ENCODE results near the gene IL2RG.

The IL2RG gene

DNA sequence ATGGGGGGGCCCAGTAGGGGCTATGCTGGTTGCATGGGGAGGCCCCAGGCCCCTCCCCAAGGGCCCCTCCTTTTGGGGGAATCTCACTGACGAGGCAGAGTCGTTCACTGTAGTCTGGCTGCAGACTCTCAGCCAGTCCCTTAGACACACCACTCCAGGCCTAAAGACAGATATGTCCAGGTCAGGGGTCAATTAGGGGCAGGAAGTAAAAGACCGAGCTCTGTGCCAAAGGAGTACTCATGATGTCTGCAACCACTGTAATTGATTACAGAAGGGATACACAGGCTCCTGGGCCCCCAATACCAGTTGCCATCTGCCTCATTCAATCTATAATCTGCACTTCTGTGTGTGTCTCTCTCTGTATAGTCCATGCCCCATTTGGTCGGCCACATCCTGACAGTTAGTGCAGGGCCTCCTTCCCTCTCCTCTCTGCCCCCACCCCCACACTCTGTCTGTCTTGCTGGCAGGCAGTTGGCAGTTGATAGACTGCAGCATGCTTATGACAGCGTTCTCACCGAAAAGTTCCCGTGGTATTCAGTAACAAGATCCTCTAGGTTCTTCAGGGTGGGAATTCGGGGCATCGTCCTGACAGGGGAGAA lies 3.5 kb downstream of the IL2RG start:
- no peak for DNase-seq (ENCODE audit: low read depth)

GRCh38 chrX:71107245-71107644 lies 4.1 kb downstream of the IL2RG start:
- DNase-seq (ENCODE audit: low read depth), result no peak

GRCh38 chrX:71106427-71106826 lies 5.0 kb downstream of the IL2RG start, which contains the start of gene CXorf65:
CXorf65 (minus strand) TSS chrX:71106740; CDS start chrX:71106556, 184 bp downstream.
- DNase-seq (ENCODE audit: low read depth), result no peak

GRCh38 chrX:71105628-71106027 lies 5.7 kb downstream of the IL2RG start:
- DNase-seq (ENCODE audit: low read depth), result no peak

- peak; percentile 45 for DNase-seq (ENCODE audit: low read depth)
Measured at GRCh38 chrX:71103110-71103983, 8.0 kb downstream of the IL2RG start.

- no peak for DNase-seq (ENCODE audit: low read depth)
Measured at GRCh38 chrX:71102292-71102691, 9.1 kb downstream of the IL2RG start.

- no peak for DNase-seq (ENCODE audit: low read depth)
Measured at GRCh38 chrX:71100581-71101505, 10.5 kb downstream of the IL2RG start.

- no peak for DNase-seq (ENCODE audit: low read depth)
Measured at GRCh38 chrX:71099736-71100135, 11.6 kb downstream of the IL2RG start.

DNA sequence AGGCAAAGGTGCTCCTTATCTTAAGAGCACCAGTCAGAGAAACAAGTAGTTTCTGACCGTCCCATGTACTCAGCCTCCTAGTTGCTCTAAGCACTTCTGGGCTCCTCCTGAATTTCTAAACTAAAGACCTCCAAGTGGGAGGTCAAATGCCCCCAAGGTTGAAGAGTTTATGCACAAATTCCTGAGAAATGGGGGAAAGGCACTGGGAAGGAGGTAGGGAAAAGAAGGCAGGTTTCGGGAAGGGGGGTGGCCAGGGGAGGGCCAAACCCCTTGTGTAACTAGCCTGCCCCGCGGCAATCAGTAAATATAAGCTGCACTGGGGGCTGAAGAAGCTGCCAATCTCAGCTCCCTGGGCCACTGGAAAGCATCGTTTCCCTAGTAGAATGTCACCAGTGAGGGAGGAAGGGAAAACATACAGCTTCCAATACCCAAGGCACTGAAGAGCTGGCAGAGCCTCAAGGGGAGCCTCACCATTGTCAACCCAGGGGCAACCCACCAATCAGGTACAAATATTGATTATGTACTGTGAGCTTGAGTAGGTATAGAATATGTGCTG lies 12.3 kb downstream of the IL2RG start:
- no peak for DNase-seq (ENCODE audit: low read depth)

DNA sequence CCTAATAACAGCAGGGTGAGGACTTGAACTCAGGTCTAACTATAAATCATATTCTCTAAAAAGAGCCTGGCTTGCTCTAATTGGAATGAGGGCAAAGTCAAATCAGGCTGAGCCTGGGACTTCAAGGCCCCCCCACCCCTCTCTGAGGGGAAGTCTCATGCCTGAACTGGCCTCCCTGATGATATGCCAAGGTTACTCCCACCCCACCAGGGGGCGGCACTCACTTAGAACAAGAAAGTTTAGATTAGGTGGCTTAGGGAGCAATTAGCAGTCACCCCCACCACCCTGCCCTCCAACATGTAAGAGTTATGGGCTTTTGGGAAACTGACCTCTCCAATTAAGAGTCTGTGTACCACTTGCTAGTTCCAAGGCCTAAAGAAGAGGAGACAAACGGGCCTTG lies 13.1 kb downstream of the IL2RG start:
- DNase-seq (ENCODE audit: low read depth), result peak; percentile 49

GRCh38 chrX:71096760-71097032 lies 14.7 kb downstream of the IL2RG start:
- no peak for DNase-seq (ENCODE audit: low read depth)

GRCh38 chrX:71095981-71096759 lies 15.2 kb downstream of the IL2RG start:
- no peak for DNase-seq (ENCODE audit: low read depth)

DNA sequence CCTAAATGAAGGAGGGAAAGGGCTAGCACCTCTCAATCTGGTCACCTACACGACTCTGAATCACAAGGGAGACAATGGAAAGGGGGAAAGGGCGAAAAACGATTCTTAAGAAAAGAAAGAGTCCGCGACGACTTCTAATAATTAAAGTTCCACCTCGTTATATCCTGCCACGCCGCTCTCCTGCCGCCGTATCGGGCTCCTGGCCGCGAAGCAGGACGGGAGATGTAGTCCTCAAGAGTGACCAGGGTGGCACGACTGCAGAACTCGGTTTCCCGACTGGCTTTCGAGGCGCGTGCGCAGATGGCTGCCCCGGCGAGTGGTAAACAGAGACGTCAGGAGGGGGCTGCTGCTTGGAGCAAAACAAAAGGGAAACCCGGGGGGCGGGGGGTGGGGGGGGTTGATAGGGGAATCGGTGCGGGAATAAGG lies 15.8 kb downstream of the IL2RG start, which contains the start of gene FOXO4:
FOXO4 (plus strand) TSS at position 297 of the 426 bp plus-strand sequence. CDS start 678 bp downstream, outside the sequence.
- DNase-seq (ENCODE audit: low read depth), result peak; percentile 79

DNA sequence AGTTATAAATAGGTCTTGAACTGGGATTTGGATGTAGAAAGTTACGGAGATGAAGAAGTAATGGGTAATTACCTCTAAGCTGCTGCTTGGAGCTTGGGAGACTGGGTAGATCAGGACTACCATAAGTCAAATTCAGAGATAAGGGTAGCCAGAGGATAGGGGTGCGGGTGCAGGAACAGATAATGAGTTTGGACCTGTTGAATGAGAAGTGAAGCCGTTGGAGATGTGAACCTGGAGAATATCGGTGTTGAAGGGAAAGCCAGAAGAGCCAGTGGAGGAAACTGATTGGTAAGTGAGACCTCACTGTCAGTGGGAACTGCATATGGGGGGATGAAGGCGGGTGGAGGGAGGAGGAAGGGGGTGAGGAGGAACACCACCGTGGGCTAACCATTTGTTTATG lies 16.3 kb downstream of the IL2RG start:
- no peak for DNase-seq (ENCODE audit: low read depth)

DNA sequence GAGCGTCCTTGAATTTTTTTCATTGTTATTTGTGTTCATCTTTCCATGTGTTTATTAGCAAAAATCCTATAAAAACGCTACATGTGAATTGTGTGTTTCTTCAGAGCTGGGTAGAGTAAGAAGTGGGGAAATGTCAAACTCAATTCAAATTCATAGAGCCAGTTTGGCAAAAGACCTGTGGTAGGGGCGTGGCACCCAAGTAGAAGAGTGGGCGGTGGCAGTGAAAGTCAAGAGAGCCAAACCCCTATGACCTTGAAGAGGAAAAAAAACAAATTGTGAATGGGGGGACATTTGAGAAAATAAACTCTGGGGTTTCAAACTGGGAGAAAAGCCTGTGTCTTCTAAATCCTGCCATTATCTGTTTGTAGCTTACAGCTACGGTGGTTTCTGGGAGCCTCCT lies 20.1 kb downstream of the IL2RG start:
- no peak for DNase-seq (ENCODE audit: low read depth)

DNA sequence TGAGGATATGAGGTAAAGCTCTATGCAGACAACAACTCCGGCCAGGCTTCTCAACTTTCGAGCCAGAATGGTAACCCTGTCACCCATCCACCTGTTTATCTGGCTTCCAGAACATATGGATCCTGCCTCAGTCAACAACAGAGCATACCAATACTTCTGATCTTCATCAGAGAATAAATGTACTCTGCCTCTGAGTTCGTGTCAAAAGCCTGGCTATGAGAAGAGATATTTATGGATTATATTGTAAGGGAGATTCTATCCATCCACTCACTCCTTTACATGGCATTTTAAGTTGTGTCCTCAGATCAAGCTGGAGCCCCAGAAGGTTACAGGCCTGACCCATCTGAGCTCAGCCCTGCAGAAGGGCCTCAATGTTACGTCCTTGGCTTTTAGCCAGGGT lies 25.5 kb downstream of the IL2RG start:
- DNase-seq (ENCODE audit: low read depth), result no peak

DNA sequence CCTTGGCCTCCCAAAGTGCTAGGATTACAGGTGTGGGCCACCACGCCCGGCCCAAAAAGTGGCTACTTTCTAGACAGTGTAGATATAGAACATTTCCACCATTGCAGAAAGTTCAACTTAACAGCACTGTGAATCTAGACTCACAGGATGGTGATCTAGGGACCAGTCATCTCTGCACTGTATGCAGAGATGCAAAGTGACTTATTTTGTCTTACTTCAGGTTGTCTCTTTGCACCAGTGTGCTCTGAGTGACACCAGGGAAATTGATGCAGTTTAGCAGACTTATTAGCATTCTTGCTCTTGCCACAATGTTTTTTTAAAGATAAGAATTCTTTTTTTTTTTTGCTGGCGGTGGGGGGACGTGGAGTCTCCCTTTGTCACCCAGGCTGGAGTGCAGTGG lies 28.6 kb downstream of the IL2RG start:
- no peak for DNase-seq (ENCODE audit: low read depth)

DNA sequence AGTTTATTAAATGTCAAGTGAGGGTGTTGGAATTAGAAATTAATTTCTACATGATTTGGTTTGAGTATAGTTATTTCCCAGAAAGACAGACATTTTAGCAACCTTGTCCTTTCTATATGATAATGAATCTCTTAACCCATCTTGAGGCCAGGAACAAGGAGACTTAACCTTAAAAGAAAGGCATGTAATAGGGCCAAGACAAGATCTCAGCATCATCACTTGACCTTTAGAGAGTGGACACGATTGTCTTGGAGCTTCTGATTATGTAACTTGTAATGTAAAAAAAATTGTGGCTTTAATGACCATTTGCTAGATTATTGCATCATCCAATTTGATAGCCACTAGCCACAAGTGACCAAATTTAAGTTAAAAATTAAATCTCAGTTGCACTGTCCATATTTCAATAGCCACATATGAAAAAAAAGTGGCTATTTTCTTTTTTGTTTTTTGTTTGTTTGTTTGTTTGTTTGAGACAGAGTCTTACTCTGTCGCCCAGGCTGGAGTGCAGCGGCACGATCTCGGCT lies 29.2 kb downstream of the IL2RG start:
- DNase-seq (ENCODE audit: low read depth), result no peak

GRCh38 chrX:71081330-71082123 lies 29.9 kb downstream of the IL2RG start:
- DNase-seq (ENCODE audit: low read depth), result no peak

DNA sequence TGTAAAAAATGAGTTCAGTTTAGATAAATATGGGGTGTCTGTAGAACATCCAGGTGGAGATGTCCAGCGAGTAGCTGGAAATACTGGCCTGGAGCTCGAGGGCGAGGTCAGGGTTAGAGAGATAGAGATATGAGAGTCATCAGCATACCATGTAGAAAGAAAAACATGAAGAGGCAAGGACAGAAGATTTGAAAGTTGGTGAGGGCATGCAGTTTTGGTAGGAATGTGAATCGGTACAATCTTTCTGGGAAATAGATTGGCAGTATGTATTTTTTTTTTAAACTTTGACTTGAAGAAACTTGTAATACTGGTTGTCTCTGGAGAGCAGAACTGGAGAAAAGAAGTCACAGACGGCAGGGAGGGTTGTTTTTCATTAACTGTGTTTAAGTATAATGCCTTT lies 40.8 kb downstream of the IL2RG start:
- DNase-seq (ENCODE audit: low read depth), result no peak

Measured in stimulated activated CD8-positive, alpha-beta memory T cell treated with anti-CD3 and anti-CD28 coated beads, Interleukin-12 subunit alpha, Interleukin-12 subunit beta, amount 100 ng/mL, for 4 hours (primary cell).